GM23338 (cell line): ENCODE data around the gene XRCC6.

Source experiments
- CREB1 ChIP-seq: fragments of 250-450 bp; sonication (Bioruptor Pico); IDR thresholded peaks from 2 replicates; pipeline ENCODE4 v1.5.0; 2020; ENCODE audit warnings: low read depth, mild to moderate bottlenecking, moderate library complexity
- EZH2 ChIP-seq: fragments of 200-600 bp; sonication (generic); IDR thresholded peaks from one replicate; pipeline ENCODE4 v1.8.0; 2017; ENCODE audit warnings: antibody characterized with exemption, mild to moderate bottlenecking, low read depth; ENCODE audit not compliant: unreplicated experiment
- EZH2phosphoT487 ChIP-seq: fragments of 200-600 bp; sonication (generic); IDR thresholded peaks from one replicate; pipeline ENCODE4 v1.8.1; 2018; ENCODE audit warnings: antibody characterized with exemption; ENCODE audit not compliant: unreplicated experiment
- JUNB ChIP-seq: IDR thresholded peaks from one replicate; pipeline ENCODE4 v1.6.1; 2016; ENCODE audit warnings: antibody characterized with exemption; ENCODE audit not compliant: unreplicated experiment
- POLR2AphosphoS5 ChIP-seq: IDR thresholded peaks from 2 replicates; pipeline ENCODE4 v1.6.1; 2016; ENCODE audit warnings: antibody characterized with exemption, low read depth
- ZNF331 ChIP-seq: fragments of 250-450 bp; sonication (Bioruptor Pico); IDR thresholded peaks from 2 replicates; pipeline ENCODE4 v1.5.0; 2020; ENCODE audit warnings: low read depth, mild to moderate bottlenecking, moderate library complexity
- TF ChIP-seq, protein P1 (sequence below), 2 experiments: fragments of 200-600 bp in 1 of 2; sonication (generic) in 1 of 2; conservative IDR thresholded peaks; 2 replicates each; pipeline versions ENCODE4 v1.5.1 to v1.6.1; 2016 to 2017; ENCODE audit warnings: antibody characterized with exemption in 2 of 2, low read depth in 2 of 2, mild to moderate bottlenecking in 2 of 2, moderate library complexity in 1 of 2

- TF ChIP-seq, protein P1, sequence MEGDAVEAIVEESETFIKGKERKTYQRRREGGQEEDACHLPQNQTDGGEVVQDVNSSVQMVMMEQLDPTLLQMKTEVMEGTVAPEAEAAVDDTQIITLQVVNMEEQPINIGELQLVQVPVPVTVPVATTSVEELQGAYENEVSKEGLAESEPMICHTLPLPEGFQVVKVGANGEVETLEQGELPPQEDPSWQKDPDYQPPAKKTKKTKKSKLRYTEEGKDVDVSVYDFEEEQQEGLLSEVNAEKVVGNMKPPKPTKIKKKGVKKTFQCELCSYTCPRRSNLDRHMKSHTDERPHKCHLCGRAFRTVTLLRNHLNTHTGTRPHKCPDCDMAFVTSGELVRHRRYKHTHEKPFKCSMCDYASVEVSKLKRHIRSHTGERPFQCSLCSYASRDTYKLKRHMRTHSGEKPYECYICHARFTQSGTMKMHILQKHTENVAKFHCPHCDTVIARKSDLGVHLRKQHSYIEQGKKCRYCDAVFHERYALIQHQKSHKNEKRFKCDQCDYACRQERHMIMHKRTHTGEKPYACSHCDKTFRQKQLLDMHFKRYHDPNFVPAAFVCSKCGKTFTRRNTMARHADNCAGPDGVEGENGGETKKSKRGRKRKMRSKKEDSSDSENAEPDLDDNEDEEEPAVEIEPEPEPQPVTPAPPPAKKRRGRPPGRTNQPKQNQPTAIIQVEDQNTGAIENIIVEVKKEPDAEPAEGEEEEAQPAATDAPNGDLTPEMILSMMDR (conservative IDR thresholded peaks at IDR 0.05; ENCODE audit: low read depth in 2 of 2), result no peak
- TF ChIP-seq POLR2AphosphoS5 (peak; percentile 81), EZH2 (no peak), JUNB (no peak), ZNF331 (CRISPR knock-in tag) (no peak), EZH2phosphoT487 (no peak), CREB1 (peak; percentile 95)
Measured at GRCh38 chr22:41682033-41682807, 61.1 kb downstream of the XRCC6 start.
